SK-N-SH treated with all-trans-retinoic acid at 6 μM for 48 hours (cell line): ENCODE measurements around the gene STARD5.

Experiments
- ATAC-seq: fragments of 200-7000 bp; cut with Tn5 transposase; 3 replicates; pipeline ENCODE4 v1.9.1; 2020; ENCODE audit warnings: mild to moderate bottlenecking, moderate library complexity
- ARNTL ChIP-seq: fragments of 450-650 bp; formaldehyde crosslinking; IDR thresholded peaks from 2 replicates; pipeline ENCODE4 v1.5.0; 2020; ENCODE audit warnings: low read depth, mild to moderate bottlenecking, moderate library complexity, borderline replicate concordance
- BACH2 ChIP-seq: fragments of 250-450 bp; sonication (Bioruptor Pico); IDR thresholded peaks from 2 replicates; pipeline ENCODE4 v1.9.0; 2021; ENCODE audit warnings: mild to moderate bottlenecking, borderline replicate concordance
- CREB5 ChIP-seq: fragments of 250-450 bp; sonication (Bioruptor Pico); IDR thresholded peaks from 2 replicates; pipeline ENCODE4 v1.5.1; 2020; ENCODE audit warnings: low read depth, mild to moderate bottlenecking, moderate library complexity
- CSDC2 ChIP-seq: fragments of 250-450 bp; sonication (Bioruptor Pico); IDR thresholded peaks from 2 replicates; pipeline ENCODE4 v1.5.0; 2020; ENCODE audit warnings: mild to moderate bottlenecking, moderate library complexity
- CSRNP3 ChIP-seq: fragments of 250-450 bp; sonication (Bioruptor Pico); IDR thresholded peaks from 2 replicates; pipeline ENCODE4 v1.5.1; 2021; ENCODE audit warnings: mild to moderate bottlenecking, moderate library complexity
- ESRRG ChIP-seq: fragments of 250-450 bp; sonication (Bioruptor Pico); IDR thresholded peaks from 2 replicates; pipeline ENCODE4 v1.6.1; 2021; ENCODE audit warnings: mild to moderate bottlenecking
- GLIS3 ChIP-seq: fragments of 250-450 bp; sonication (Bioruptor Pico); IDR thresholded peaks from 2 replicates; pipeline ENCODE4 v1.5.0; 2020; ENCODE audit warnings: mild to moderate bottlenecking, moderate library complexity
- ISL1 ChIP-seq: fragments of 250-450 bp; sonication (Bioruptor Pico); IDR thresholded peaks from 2 replicates; pipeline ENCODE4 v2.1.2; 2022; ENCODE audit warnings: mild to moderate bottlenecking, moderate library complexity
- OSR1 ChIP-seq: fragments of 250-450 bp; sonication (Bioruptor Pico); IDR thresholded peaks from 2 replicates; pipeline ENCODE4 v1.8.0; 2022; ENCODE audit warnings: moderate library complexity, mild to moderate bottlenecking, inconsistent platforms
- POU6F1 ChIP-seq: fragments of 250-450 bp; sonication (Bioruptor Pico); IDR thresholded peaks from 2 replicates; pipeline ENCODE4 v1.8.0; 2021; ENCODE audit warnings: low read depth, mild to moderate bottlenecking, moderate library complexity, borderline replicate concordance
- PPARA ChIP-seq: fragments of 250-450 bp; sonication (Bioruptor Pico); IDR thresholded peaks from 2 replicates; pipeline ENCODE4 v1.5.0; 2020; ENCODE audit warnings: mild to moderate bottlenecking, borderline replicate concordance
- RARB ChIP-seq: fragments of 250-450 bp; sonication (Bioruptor Pico); IDR thresholded peaks from 2 replicates; pipeline ENCODE4 v1.8.0; 2021; ENCODE audit warnings: mild to moderate bottlenecking, moderate library complexity
- SNAI2 ChIP-seq: fragments of 250-450 bp; sonication (Bioruptor Pico); IDR thresholded peaks from 2 replicates; pipeline ENCODE4 v1.5.0; 2020; ENCODE audit warnings: mild to moderate bottlenecking, moderate library complexity
- TCF4 ChIP-seq: fragments of 250-450 bp; sonication (Bioruptor Pico); IDR thresholded peaks from 2 replicates; pipeline ENCODE4 v1.8.0; 2021; ENCODE audit warnings: mild to moderate bottlenecking, moderate library complexity, borderline replicate concordance
- TOX ChIP-seq: fragments of 250-450 bp; sonication (Bioruptor Pico); IDR thresholded peaks from 2 replicates; pipeline ENCODE4 v1.8.0; 2021; ENCODE audit warnings: mild to moderate bottlenecking, moderate library complexity, borderline replicate concordance
- TSHZ2 ChIP-seq: fragments of 250-450 bp; sonication (Bioruptor Pico); IDR thresholded peaks from 2 replicates; pipeline ENCODE4 v1.5.0; 2020; ENCODE audit warnings: mild to moderate bottlenecking, moderate library complexity
- ZC3H10 ChIP-seq: fragments of 250-450 bp; sonication (Bioruptor Pico); IDR thresholded peaks from 2 replicates; pipeline ENCODE4 v1.5.1; 2021; ENCODE audit warnings: mild to moderate bottlenecking, moderate library complexity
- ZFP3 ChIP-seq: fragments of 250-450 bp; sonication (Bioruptor Pico); IDR thresholded peaks from 2 replicates; pipeline ENCODE4 v1.5.0; 2020; ENCODE audit warnings: mild to moderate bottlenecking, moderate library complexity
- ZFP30 ChIP-seq: fragments of 450-650 bp; formaldehyde crosslinking; IDR thresholded peaks from 2 replicates; pipeline ENCODE4 v1.5.0; 2022; ENCODE audit warnings: mild to moderate bottlenecking, moderate library complexity
- ZNF565 ChIP-seq: fragments of 450-650 bp; formaldehyde crosslinking; conservative IDR thresholded peaks from 2 replicates; pipeline ENCODE4 v1.5.0; 2020; ENCODE audit warnings: low read depth, mild to moderate bottlenecking, moderate library complexity
- ZNF8 ChIP-seq: fragments of 450-650 bp; formaldehyde crosslinking; IDR thresholded peaks from 2 replicates; pipeline ENCODE4 v1.5.0; 2020; ENCODE audit warnings: mild to moderate bottlenecking, moderate library complexity
- TF ChIP-seq, protein P1 (sequence below): fragments of 250-450 bp; sonication (Bioruptor Pico); IDR thresholded peaks from 2 replicates; pipeline ENCODE4 v1.8.0; 2020; ENCODE audit warnings: mild to moderate bottlenecking, moderate library complexity, borderline replicate concordance

The STARD5 gene

DNA sequence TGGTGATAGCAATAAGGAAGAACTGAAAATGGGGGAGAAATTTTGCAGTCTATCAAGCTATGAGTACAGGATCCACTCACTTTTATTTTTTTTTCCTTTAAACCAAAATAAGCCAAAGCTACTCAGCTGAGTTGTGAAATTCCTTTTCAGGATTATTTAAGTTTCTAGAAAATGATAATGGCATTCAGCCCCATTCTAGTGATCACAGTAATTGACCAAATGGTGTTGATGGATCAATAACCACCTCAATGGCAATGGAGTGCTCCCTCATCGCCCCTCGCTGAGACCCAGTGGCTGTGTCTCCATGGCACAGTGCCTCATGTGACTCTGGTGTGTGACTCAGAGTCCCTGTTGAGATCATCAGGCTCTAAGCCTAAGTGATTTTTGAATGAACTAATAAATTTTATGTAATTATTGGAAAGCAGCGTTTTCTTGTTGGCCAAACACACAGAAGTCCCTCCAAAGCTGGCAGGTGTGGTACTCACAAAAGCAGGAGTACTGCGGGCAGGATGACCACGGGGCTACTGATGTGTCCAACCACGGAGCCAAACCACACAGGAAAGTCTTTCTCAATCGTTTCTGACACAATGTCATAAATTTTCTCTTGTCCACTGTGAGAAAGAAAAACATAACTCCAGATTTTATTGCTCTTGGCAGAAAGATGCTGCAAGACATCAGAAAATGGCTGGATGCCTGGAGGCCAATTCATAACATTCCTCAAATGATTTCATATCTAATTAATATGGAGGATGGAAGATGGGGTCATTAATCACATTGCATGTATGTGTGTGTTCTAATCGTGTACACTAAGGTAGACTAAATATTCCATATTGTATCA, 14.4 kb upstream of the STARD5 start (continued):
- no peak for TF ChIP-seq POU6F1 (CRISPR knock-in tag)
- TF ChIP-seq ZFP3 (CRISPR knock-in tag), result 0 out of 2 replicates have a peak, but pooled peaks have one; percentile 29
- TF ChIP-seq TOX (CRISPR knock-in tag), result no peak

DNA sequence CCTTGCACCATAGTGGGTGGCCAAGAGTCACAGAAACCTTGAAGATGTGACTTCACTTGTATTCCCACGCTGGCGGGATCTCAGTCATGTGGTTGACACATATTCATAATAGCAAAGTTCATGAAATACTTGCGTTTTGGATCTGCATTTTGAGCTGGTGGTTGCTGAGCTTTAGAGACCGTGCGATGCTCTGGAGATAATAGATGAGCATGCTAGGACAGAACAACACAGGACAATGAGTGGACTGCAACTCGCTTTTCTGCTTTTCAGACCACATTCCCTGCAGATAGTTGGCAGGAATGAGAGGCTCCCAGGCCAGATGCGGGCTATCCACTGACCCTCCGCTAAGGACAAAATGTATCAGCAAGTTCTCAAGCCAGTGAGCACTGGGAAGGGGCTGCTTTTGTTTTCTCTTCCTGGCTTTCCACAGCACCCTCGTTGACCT, 13.8 kb upstream of the STARD5 start:
- TF ChIP-seq RARB (CRISPR knock-in tag) (no peak), ARNTL (CRISPR knock-in tag) (no peak), ZC3H10 (CRISPR knock-in tag) (no peak), ISL1 (no peak), POU6F1 (CRISPR knock-in tag) (no peak), SNAI2 (CRISPR knock-in tag) (no peak), CSDC2 (no peak), ZNF565 (CRISPR knock-in tag) (no peak), OSR1 (CRISPR knock-in tag) (no peak), BACH2 (CRISPR knock-in tag) (no peak), ZFP3 (CRISPR knock-in tag) (no peak), ZNF8 (CRISPR knock-in tag) (no peak), CSRNP3 (CRISPR knock-in tag) (no peak), GLIS3 (CRISPR knock-in tag) (no peak), TCF4 (no peak), ESRRG (no peak), TSHZ2 (CRISPR knock-in tag) (no peak), ZFP30 (CRISPR knock-in tag) (no peak)
- TF ChIP-seq, protein P1, sequence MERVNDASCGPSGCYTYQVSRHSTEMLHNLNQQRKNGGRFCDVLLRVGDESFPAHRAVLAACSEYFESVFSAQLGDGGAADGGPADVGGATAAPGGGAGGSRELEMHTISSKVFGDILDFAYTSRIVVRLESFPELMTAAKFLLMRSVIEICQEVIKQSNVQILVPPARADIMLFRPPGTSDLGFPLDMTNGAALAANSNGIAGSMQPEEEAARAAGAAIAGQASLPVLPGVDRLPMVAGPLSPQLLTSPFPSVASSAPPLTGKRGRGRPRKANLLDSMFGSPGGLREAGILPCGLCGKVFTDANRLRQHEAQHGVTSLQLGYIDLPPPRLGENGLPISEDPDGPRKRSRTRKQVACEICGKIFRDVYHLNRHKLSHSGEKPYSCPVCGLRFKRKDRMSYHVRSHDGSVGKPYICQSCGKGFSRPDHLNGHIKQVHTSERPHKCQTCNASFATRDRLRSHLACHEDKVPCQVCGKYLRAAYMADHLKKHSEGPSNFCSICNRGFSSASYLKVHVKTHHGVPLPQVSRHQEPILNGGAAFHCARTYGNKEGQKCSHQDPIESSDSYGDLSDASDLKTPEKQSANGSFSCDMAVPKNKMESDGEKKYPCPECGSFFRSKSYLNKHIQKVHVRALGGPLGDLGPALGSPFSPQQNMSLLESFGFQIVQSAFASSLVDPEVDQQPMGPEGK (CRISPR knock-in tag), result no peak
- TF ChIP-seq, all 23 proteins: peak for 0
- ATAC-seq, result no peak

DNA sequence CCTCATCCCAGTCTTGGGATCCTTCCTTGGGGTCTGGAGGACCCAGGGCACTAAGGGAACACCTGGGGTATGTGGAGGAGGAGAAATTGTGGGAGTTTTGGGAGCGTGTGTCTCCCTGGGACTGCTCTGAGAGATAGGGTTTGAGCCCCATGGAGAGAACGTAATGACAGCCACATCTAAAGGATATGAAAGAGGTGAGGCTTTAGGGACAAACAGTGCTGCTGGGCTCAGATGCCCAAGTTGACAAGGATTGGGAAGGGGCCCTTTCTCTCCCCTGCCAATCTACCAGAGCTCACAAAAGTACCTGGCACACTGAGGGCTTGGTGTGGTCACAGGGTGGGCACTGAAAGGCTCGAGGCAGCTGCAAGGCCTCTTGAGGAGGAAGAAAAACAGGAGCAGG, 13.3 kb upstream of the STARD5 start:
- ATAC-seq, result no peak
- TF ChIP-seq ZNF565 (CRISPR knock-in tag) (no peak), BACH2 (CRISPR knock-in tag) (no peak), TCF4 (no peak), CSRNP3 (CRISPR knock-in tag) (no peak), ZC3H10 (CRISPR knock-in tag) (no peak), GLIS3 (CRISPR knock-in tag) (no peak), ZNF8 (CRISPR knock-in tag) (no peak), CREB5 (no peak), OSR1 (CRISPR knock-in tag) (no peak), ZFP3 (CRISPR knock-in tag) (no peak), PPARA (CRISPR knock-in tag) (no peak)
- TF ChIP-seq, protein P1 (CRISPR knock-in tag), result no peak
